H9 (cell line): ENCODE data around the gene OLA1. TPM values are rescaled to one million over a fixed set of nuclear protein-coding genes. Genes with fewer than 3 reads are reported as not detected.

ENCODE experiments used
- DNase-seq: peaks from one replicate; pipeline ENCODE4 v3.0.0-alpha.2; 2017
- H2AFZ ChIP-seq: one replicate; pipeline ENCODE4 v1.6.1; 2013; ENCODE audit warnings: mild to moderate bottlenecking, low read length, control low read depth, moderate library complexity
- H2AK5ac ChIP-seq: 2 replicates; pipeline ENCODE4 v1.6.1; 2013; ENCODE audit warnings: low read length, control low read depth, mixed read lengths; ENCODE audit not compliant: insufficient read length
- H2BK120ac ChIP-seq: one replicate; pipeline ENCODE4 v1.6.1; 2013; ENCODE audit warnings: low read depth, mild to moderate bottlenecking, low read length, control low read depth, inconsistent platforms; ENCODE audit not compliant: poor library complexity, severe bottlenecking
- H2BK12ac ChIP-seq: 2 replicates; pipeline ENCODE4 v1.6.1; 2013; ENCODE audit warnings: low read length, control low read depth, mixed read lengths, low read depth; ENCODE audit not compliant: insufficient read length
- H2BK15ac ChIP-seq: 2 replicates; pipeline ENCODE4 v1.6.1; 2013; ENCODE audit warnings: low read depth, low read length, control low read depth
- H2BK20ac ChIP-seq: one replicate; pipeline ENCODE4 v1.6.1; 2013; ENCODE audit warnings: low read depth, mild to moderate bottlenecking, low read length, control low read depth, inconsistent platforms; ENCODE audit not compliant: poor library complexity, severe bottlenecking
- H2BK5ac ChIP-seq: 2 replicates; pipeline ENCODE4 v1.6.1; 2013; ENCODE audit warnings: low read length, control low read depth, mixed read lengths; ENCODE audit not compliant: insufficient read length
- H3K14ac ChIP-seq: 2 replicates; pipeline ENCODE4 v1.6.1; 2013; ENCODE audit warnings: low read length, control low read depth; ENCODE audit not compliant: insufficient read depth
- H3K18ac ChIP-seq: 2 replicates; pipeline ENCODE4 v1.6.1; 2013; ENCODE audit warnings: low read depth, mild to moderate bottlenecking, mixed read lengths, low read length, control low read depth; ENCODE audit not compliant: insufficient read length
- H3K23ac ChIP-seq: 2 replicates; pipeline ENCODE4 v1.6.1; 2013; ENCODE audit warnings: low read length, control low read depth, mixed read lengths, low read depth; ENCODE audit not compliant: insufficient read length
- H3K23me2 ChIP-seq: 2 replicates; pipeline ENCODE4 v1.6.1; 2013; ENCODE audit warnings: low read depth, mild to moderate bottlenecking, mixed read lengths, low read length, control low read depth; ENCODE audit not compliant: insufficient read length, poor library complexity, severe bottlenecking
- H3K27ac ChIP-seq: 2 replicates; pipeline ENCODE4 v1.5.1; 2013; ENCODE audit warnings: low read length, control low read depth, mixed read lengths, low read depth; ENCODE audit not compliant: insufficient read length
- H3K27me3 ChIP-seq: 2 replicates; pipeline ENCODE4 v1.6.1; 2013; ENCODE audit warnings: low read length, control low read depth, inconsistent platforms; ENCODE audit not compliant: insufficient read depth
- H3K4ac ChIP-seq: 2 replicates; pipeline ENCODE4 v1.6.1; 2013; ENCODE audit warnings: low read depth, mild to moderate bottlenecking, control low read depth, inconsistent platforms, low read length, moderate library complexity
- H3K4me1 ChIP-seq: 2 replicates; pipeline ENCODE4 v1.6.1; 2013; ENCODE audit warnings: low read length, control low read depth, inconsistent platforms; ENCODE audit not compliant: insufficient read depth
- H3K4me2 ChIP-seq: 2 replicates; pipeline ENCODE4 v1.6.1; 2013; ENCODE audit warnings: low read length, control low read depth, mixed read lengths; ENCODE audit not compliant: insufficient read length, insufficient read depth
- H3K56ac ChIP-seq: 2 replicates; pipeline ENCODE4 v1.6.1; 2013; ENCODE audit warnings: low read depth, mild to moderate bottlenecking, mixed read lengths, low read length, control low read depth; ENCODE audit not compliant: insufficient read length
- H3K79me1 ChIP-seq: 2 replicates; pipeline ENCODE4 v1.6.1; 2013; ENCODE audit warnings: low read depth, mild to moderate bottlenecking, moderate library complexity, low read length, control low read depth, inconsistent platforms; ENCODE audit not compliant: insufficient read depth, poor library complexity, severe bottlenecking
- H3K79me2 ChIP-seq: 2 replicates; pipeline ENCODE4 v1.6.1; 2013; ENCODE audit warnings: low read length, control low read depth, inconsistent platforms; ENCODE audit not compliant: insufficient read depth
- H3K9ac ChIP-seq: 2 replicates; pipeline ENCODE4 v1.6.1; 2013; ENCODE audit warnings: low read length, control low read depth, mixed read lengths; ENCODE audit not compliant: insufficient read length; ENCODE audit errors: extremely low read depth
- H3K9me3 ChIP-seq: one replicate; pipeline ENCODE4 v1.6.1; 2013; ENCODE audit warnings: low read depth, low read length, inconsistent platforms; ENCODE audit not compliant: control insufficient read depth
- H3T11ph ChIP-seq: one replicate; pipeline ENCODE4 v1.6.1; 2013; ENCODE audit warnings: mild to moderate bottlenecking, low read length, control low read depth, inconsistent platforms
- H4K20me1 ChIP-seq: one replicate; pipeline ENCODE4 v1.6.1; 2013; ENCODE audit not compliant: control insufficient read depth, insufficient read length, insufficient read depth
- H4K5ac ChIP-seq: 2 replicates; pipeline ENCODE4 v1.6.1; 2013; ENCODE audit warnings: low read depth, mild to moderate bottlenecking, mixed read lengths, low read length, control low read depth; ENCODE audit not compliant: insufficient read length
- H4K8ac ChIP-seq: replicated peaks from 2 replicates; pipeline ENCODE4 v1.6.1; 2013; ENCODE audit warnings: low read length, control low read depth, mixed read lengths, low read depth; ENCODE audit not compliant: insufficient read length
- H4K91ac ChIP-seq: 2 replicates; pipeline ENCODE4 v1.6.1; 2013; ENCODE audit warnings: low read depth, mild to moderate bottlenecking, moderate library complexity, mixed read lengths, low read length, control low read depth; ENCODE audit not compliant: insufficient read length
- H3K27ac Mint-ChIP-seq, 3 experiments: 2 replicates in 2 of 3; 3 replicates in 1 of 3; pipeline ENCODE4 v1.8.0; 2020 to 2021; ENCODE audit warnings: mixed read lengths in 3 of 3, mild to moderate bottlenecking in 1 of 3, moderate library complexity in 1 of 3
- H3K27me3 Mint-ChIP-seq: 2 replicates; pipeline ENCODE4 v1.8.0; 2021; ENCODE audit warnings: low read depth, mild to moderate bottlenecking, moderate library complexity, mixed read lengths
- H3K36me3 Mint-ChIP-seq, 3 experiments: 2 replicates in 2 of 3; 3 replicates in 1 of 3; pipeline ENCODE4 v1.8.0; 2020 to 2021; ENCODE audit warnings: low read depth in 3 of 3, mixed read lengths in 3 of 3; ENCODE audit not compliant: insufficient read depth in 1 of 3
- H3K4me1 Mint-ChIP-seq, 2 experiments: 2 replicates each; pipeline ENCODE4 v1.8.0; 2020; ENCODE audit warnings: mixed read lengths in 2 of 2
- H3K4me3 Mint-ChIP-seq, 2 experiments: 2 replicates in 1 of 2; 3 replicates in 1 of 2; pipeline ENCODE4 v1.8.0; 2020 to 2021; ENCODE audit warnings: mild to moderate bottlenecking in 2 of 2, mixed read lengths in 2 of 2, moderate library complexity in 1 of 2
- H3K9me3 Mint-ChIP-seq, 2 experiments: 2 replicates in 1 of 2; 3 replicates in 1 of 2; pipeline ENCODE4 v1.8.0; 2020; ENCODE audit warnings: mild to moderate bottlenecking in 2 of 2, mixed read lengths in 2 of 2, moderate library complexity in 1 of 2
- WGBS: extraction: QIAGEN DNeasy Blood & Tissue Kit; methylation state at CpG from one replicate; pipeline ENCODE4 v1.1.7; 2013; ENCODE audit warnings: missing lambda C conversion rate, low lambda C conversion rate, mixed read lengths; ENCODE audit not compliant: insufficient read length; ENCODE audit errors: extremely low coverage; 5-methylcytosine and 5-hydroxymethylcytosine counted together
- total RNA-seq: library from RNA; stranded (reverse); gene quantifications from 2 replicates; pipeline ENCODE4 v1.2.1, GENCODE V29; 2021
- TF ChIP-seq, protein P1 (sequence below): fragments of 200-600 bp; sonication (generic); conservative IDR thresholded peaks from 3 replicates; pipeline ENCODE4 v1.8.0; 2021; ENCODE audit warnings: antibody characterized with exemption, mild to moderate bottlenecking

Gene OLA1
- total RNA-seq, 1 experiment from 2014 or later = 133 TPM

GRCh38 chr2:174176898-174177297 lies 71.4 kb downstream of the OLA1 start:
- Histone ChIP-seq H3K14ac (no peak overlapping the region), H4K20me1 (no peaks in the 10 kb centered on the region)
- WGBS = no CpG with 5 or more reads among the region's 1 CpG

More at GRCh38 chr2:174176898-174177297, 71.4 kb downstream of the OLA1 start:
- H3K4me3 Mint-ChIP-seq = no peak overlapping the region
- H3K27me3 ChIP-seq = no peaks in the 10 kb centered on the region
- peaks cover 10 to 18% of the 10 kb centered on the region in 2 experiments for H3K4me1 Mint-ChIP-seq
- no peak overlapping the region for H2BK5ac ChIP-seq
- H4K5ac ChIP-seq = no peak overlapping the region
- no peak overlapping the region for H2BK120ac ChIP-seq
- H2BK15ac ChIP-seq = no peak overlapping the region
- H3K4me1 ChIP-seq = no peaks in the 10 kb centered on the region
- H3K4me2 ChIP-seq = no peak overlapping the region
- H3K18ac ChIP-seq = no peak overlapping the region
- H2BK12ac ChIP-seq = no peak overlapping the region
- no peak overlapping the region for H2AFZ ChIP-seq
- H3K27ac ChIP-seq = no peak overlapping the region
- TF ChIP-seq, protein P1, sequence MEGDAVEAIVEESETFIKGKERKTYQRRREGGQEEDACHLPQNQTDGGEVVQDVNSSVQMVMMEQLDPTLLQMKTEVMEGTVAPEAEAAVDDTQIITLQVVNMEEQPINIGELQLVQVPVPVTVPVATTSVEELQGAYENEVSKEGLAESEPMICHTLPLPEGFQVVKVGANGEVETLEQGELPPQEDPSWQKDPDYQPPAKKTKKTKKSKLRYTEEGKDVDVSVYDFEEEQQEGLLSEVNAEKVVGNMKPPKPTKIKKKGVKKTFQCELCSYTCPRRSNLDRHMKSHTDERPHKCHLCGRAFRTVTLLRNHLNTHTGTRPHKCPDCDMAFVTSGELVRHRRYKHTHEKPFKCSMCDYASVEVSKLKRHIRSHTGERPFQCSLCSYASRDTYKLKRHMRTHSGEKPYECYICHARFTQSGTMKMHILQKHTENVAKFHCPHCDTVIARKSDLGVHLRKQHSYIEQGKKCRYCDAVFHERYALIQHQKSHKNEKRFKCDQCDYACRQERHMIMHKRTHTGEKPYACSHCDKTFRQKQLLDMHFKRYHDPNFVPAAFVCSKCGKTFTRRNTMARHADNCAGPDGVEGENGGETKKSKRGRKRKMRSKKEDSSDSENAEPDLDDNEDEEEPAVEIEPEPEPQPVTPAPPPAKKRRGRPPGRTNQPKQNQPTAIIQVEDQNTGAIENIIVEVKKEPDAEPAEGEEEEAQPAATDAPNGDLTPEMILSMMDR = no peak
- H4K8ac ChIP-seq = no peak overlapping the region
- H3K27me3 Mint-ChIP-seq = no peaks in the 10 kb centered on the region
- H3K27ac Mint-ChIP-seq = peak overlapping the region in 1 of 3 experiments; percentile 12; a peak in 1 of 7 replicates
- H3K36me3 Mint-ChIP-seq = peaks cover 11 to 23% (median 23%) of the 10 kb centered on the region in 3 experiments
- H3K23ac ChIP-seq = no peak overlapping the region
- no peaks in the 10 kb centered on the region for H3K9me3 ChIP-seq
- no peak overlapping the region for H4K91ac ChIP-seq
- no peak for DNase-seq
- no peaks in the 10 kb centered on the region for H3K79me1 ChIP-seq
- no peak overlapping the region for H2AK5ac ChIP-seq
- no peak overlapping the region for H2BK20ac ChIP-seq
- H3K9me3 Mint-ChIP-seq = peaks cover 13 to 14% of the 10 kb centered on the region in 2 experiments
- H3K56ac ChIP-seq = no peak overlapping the region
- H3K9ac ChIP-seq = no peak overlapping the region
- no peaks in the 10 kb centered on the region for H3K23me2 ChIP-seq
- no peak overlapping the region for H3K4ac ChIP-seq
- no peak overlapping the region for H3T11ph ChIP-seq
- H3K79me2 ChIP-seq = no peaks in the 10 kb centered on the region; the same call in 1 of the 2 replicates
